Cardiac muscle cell (in vitro differentiated cells and primary cell): ENCODE data around the gene TMEM273. TPM values are rescaled to one million over a fixed set of nuclear protein-coding genes. Genes with fewer than 3 reads are reported as not detected.

ENCODE experiments used
- DNase-seq, 2 donors: peaks; one replicate each; pipeline versions ENCODE4 v3.0.0 to v3.0.0-alpha.2; 2010 to 2017; ENCODE audit warnings: low read depth in 1 of 2, low spot score in 1 of 2
- H3K27ac ChIP-seq: fragments of 200-600 bp; sonication (generic); 2 replicates; pipeline ENCODE4 v1.5.1; 2016
- H3K27me3 ChIP-seq: fragments of 200-600 bp; sonication (generic); 2 replicates; pipeline ENCODE4 v1.6.0; 2016; ENCODE audit warnings: control low read depth
- H3K36me3 ChIP-seq: fragments of 200-600 bp; sonication (generic); 2 replicates; pipeline ENCODE4 v1.5.1; 2016; ENCODE audit warnings: control low read depth
- H3K4me1 ChIP-seq: fragments of 200-600 bp; sonication (generic); 2 replicates; pipeline ENCODE4 v1.8.1; 2017; ENCODE audit warnings: low read depth, mild to moderate bottlenecking, mixed run types
- H3K4me3 ChIP-seq: fragments of 200-600 bp; sonication (generic); 2 replicates; pipeline ENCODE4 v1.5.1; 2016; ENCODE audit warnings: mild to moderate bottlenecking
- H3K9me3 ChIP-seq: fragments of 200-600 bp; sonication (generic); 2 replicates; pipeline ENCODE4 v1.5.1; 2017; ENCODE audit warnings: low read depth, mild to moderate bottlenecking, control low read depth
- CTCF ChIP-seq: IDR thresholded peaks from 2 replicates; pipeline ENCODE4 v1.5.1; 2012; ENCODE audit warnings: low read depth, mild to moderate bottlenecking, low read length
- polyA plus RNA-seq: library from polyadenylated mRNA; unstranded; fragments of >200 nt; fragmentation: Nextera tagmentation; extraction: Ambion mirVana; gene quantifications from 2 replicates; pipeline ENCODE4 v1.2.1, GENCODE V29; 2016
- total RNA-seq: library from RNA; depleted of rRNA; stranded (reverse); fragments of >200 nt; gene quantifications from 2 replicates; pipeline ENCODE4 v1.2.3, GENCODE V29; 2016

Gene TMEM273
- total and polyA plus RNA-seq, 2 experiments from 2014 or later, result not detected

- Histone ChIP-seq H3K27ac (no peak overlapping the region), H3K9me3 (no peaks in the 10 kb centered on the region), H3K4me3 (no peak overlapping the region), H3K27me3 (peaks cover 3% of the 10 kb centered on the region), H3K36me3 (no peaks in the 10 kb centered on the region), H3K4me1 (no peaks in the 10 kb centered on the region)
- no peak for DNase-seq
- TF ChIP-seq CTCF, result no peak
Observed at GRCh38 chr10:49213211-49213610, 25.0 kb upstream of the TMEM273 start.

GRCh38 chr10:49212783-49213182, 24.6 kb upstream of the TMEM273 start:
- Histone ChIP-seq H3K4me1 (no peaks in the 10 kb centered on the region), H3K27ac (no peak overlapping the region), H3K4me3 (no peak overlapping the region), H3K36me3 (no peaks in the 10 kb centered on the region), H3K9me3 (no peaks in the 10 kb centered on the region), H3K27me3 (peaks cover 3% of the 10 kb centered on the region)
- no peak for TF ChIP-seq CTCF
- DNase-seq, result no peak

- peaks cover 3% of the 10 kb centered on the region for H3K27me3 ChIP-seq
- H3K27ac ChIP-seq, result no peak overlapping the region
- no peaks in the 10 kb centered on the region for H3K4me1 ChIP-seq
- no peak overlapping the region for H3K4me3 ChIP-seq
- no peaks in the 10 kb centered on the region for H3K9me3 ChIP-seq
- TF ChIP-seq CTCF, result no peak
- H3K36me3 ChIP-seq, result no peaks in the 10 kb centered on the region
- DNase-seq, result no peak
Observed at GRCh38 chr10:49212076-49212475, 23.9 kb upstream of the TMEM273 start.

GRCh38 chr10:49208996-49209395, 20.8 kb upstream of the TMEM273 start:
- H3K27me3 ChIP-seq, result no peaks in the 10 kb centered on the region
- H3K27ac ChIP-seq, result no peak overlapping the region
- no peaks in the 10 kb centered on the region for H3K9me3 ChIP-seq
- no peaks in the 10 kb centered on the region for H3K36me3 ChIP-seq
- H3K4me1 ChIP-seq, result no peaks in the 10 kb centered on the region
- H3K4me3 ChIP-seq, result no peak overlapping the region
- no peak for DNase-seq
- TF ChIP-seq CTCF, result no peak

GRCh38 chr10:49207936-49208487, 19.8 kb upstream of the TMEM273 start:
- TF ChIP-seq CTCF, result no peak
- Histone ChIP-seq H3K4me3 (no peak overlapping the region), H3K4me1 (no peaks in the 10 kb centered on the region), H3K9me3 (no peaks in the 10 kb centered on the region), H3K36me3 (no peaks in the 10 kb centered on the region), H3K27ac (no peak overlapping the region), H3K27me3 (no peaks in the 10 kb centered on the region)
- DNase-seq, result no peak

GRCh38 chr10:49207113-49207512, 18.9 kb upstream of the TMEM273 start:
- Histone ChIP-seq H3K4me3 (no peak overlapping the region), H3K4me1 (no peaks in the 10 kb centered on the region), H3K27me3 (no peaks in the 10 kb centered on the region), H3K36me3 (no peaks in the 10 kb centered on the region), H3K9me3 (no peaks in the 10 kb centered on the region), H3K27ac (no peak overlapping the region)
- no peak for TF ChIP-seq CTCF
- DNase-seq, result no peak
